SK-N-SH (cell line): ENCODE measurements around the gene PEF1. TPM values are rescaled to one million over a fixed set of nuclear protein-coding genes. Genes with fewer than 3 reads are reported as not detected.

Experiments
- CTCF ChIA-PET: fragments of 300-600, 350-600 bp; formaldehyde crosslinking; extraction: SDS; loops from one replicate; lab custom pipeline; 2021; lab: Yijun Ruan, JAX
- POLR2A ChIA-PET: fragments of 350-600 bp; sonication (Branson Sonifier 250); formaldehyde crosslinking; extraction: SDS; loops from one replicate; lab custom pipeline; 2020; ENCODE audit warnings: antibody characterized with exemption, inconsistent platforms; lab: Yijun Ruan, JAX
- DNase-seq: peaks from one replicate; pipeline ENCODE4 v3.0.0; 2012
- H2AFZ ChIP-seq: fragments of 200-600 bp; sonication (generic); 2 replicates; pipeline ENCODE4 v1.8.1; 2016; ENCODE audit warnings: antibody characterized with exemption, mild to moderate bottlenecking, low read depth
- H3F3A ChIP-seq: fragments of 200-600 bp; sonication (generic); replicated peaks from 2 replicates; pipeline ENCODE3; 2016; ENCODE audit warnings: antibody characterized with exemption, mild to moderate bottlenecking; ENCODE audit not compliant: insufficient read depth
- H3K27ac ChIP-seq, 2 experiments: fragments of 200-500 bp in 1 of 2; fragments of 200-600 bp in 1 of 2; sonication (Bioruptor generic) in 1 of 2; sonication (generic), shearing (Covaris generic) in 1 of 2; 2 replicates each; pipeline versions ENCODE4 v1.5.1 to v1.6.1; 2014 to 2016; ENCODE audit warnings: low read depth in 2 of 2, inconsistent platforms in 1 of 2, low read length in 1 of 2, mild to moderate bottlenecking in 1 of 2, mixed read lengths in 1 of 2
- H3K27me3 ChIP-seq: fragments of 200-600 bp; sonication (generic), shearing (Covaris generic); 2 replicates; pipeline ENCODE4 v1.6.1; 2016; ENCODE audit warnings: mixed run types; ENCODE audit not compliant: insufficient read depth
- H3K36me3 ChIP-seq, 2 experiments: fragments of 200-500 bp in 1 of 2; fragments of 200-600 bp in 1 of 2; sonication (Bioruptor generic) in 1 of 2; sonication (generic) in 1 of 2; replicated peaks in 1 of 2; 2 replicates each; pipeline versions ENCODE3 to v1.5.1; 2014 to 2016; ENCODE audit warnings: low read length in 1 of 2, mild to moderate bottlenecking in 1 of 2; ENCODE audit not compliant: insufficient read depth in 2 of 2, control insufficient read depth in 1 of 2
- H3K4me1 ChIP-seq, 2 experiments: fragments of 200-500 bp in 1 of 2; fragments of 200-600 bp in 1 of 2; sonication (Bioruptor generic) in 1 of 2; sonication (generic), shearing (Covaris generic) in 1 of 2; 2 replicates each; pipeline versions ENCODE4 v1.5.1 to v1.6.1; 2014 to 2016; ENCODE audit warnings: low read depth in 1 of 2, low read length in 1 of 2, mixed run types in 1 of 2; ENCODE audit not compliant: insufficient read depth in 2 of 2, control insufficient read depth in 1 of 2
- H3K4me2 ChIP-seq: fragments of 200-600 bp; sonication (generic), shearing (Covaris generic); 2 replicates; pipeline ENCODE4 v1.6.1; 2017; ENCODE audit warnings: mixed run types
- H3K4me3 ChIP-seq, 2 experiments: fragments of 200-500 bp in 1 of 2; fragments of 200-600 bp in 1 of 2; sonication (Bioruptor generic) in 1 of 2; sonication (generic), shearing (Covaris generic) in 1 of 2; 2 replicates each; pipeline versions ENCODE4 v1.5.1 to v1.8.1; 2014 to 2016; ENCODE audit warnings: low read depth in 2 of 2, inconsistent platforms in 1 of 2, low read length in 1 of 2, mild to moderate bottlenecking in 1 of 2, mixed read lengths in 1 of 2, moderate library complexity in 1 of 2
- H3K79me2 ChIP-seq: fragments of 200-600 bp; sonication (generic); 2 replicates; pipeline ENCODE4 v1.8.1; 2017; ENCODE audit warnings: mild to moderate bottlenecking; ENCODE audit not compliant: insufficient read depth
- H3K9ac ChIP-seq: fragments of 200-600 bp; sonication (generic); 2 replicates; pipeline ENCODE4 v1.6.1; 2017; ENCODE audit warnings: mixed run types
- H3K9me2 ChIP-seq: fragments of 200-600 bp; sonication (generic); 2 replicates; pipeline ENCODE4 v1.6.1; 2017; ENCODE audit warnings: mixed run types
- H3K9me3 ChIP-seq: fragments of 200-600 bp; sonication (generic); 2 replicates; pipeline ENCODE4 v1.6.1; 2017; ENCODE audit warnings: mixed run types, mild to moderate bottlenecking, moderate library complexity
- H4K20me1 ChIP-seq: fragments of 200-600 bp; sonication (generic); 2 replicates; pipeline ENCODE4 v1.6.1; 2017; ENCODE audit warnings: mild to moderate bottlenecking, mixed run types; ENCODE audit not compliant: insufficient read depth
- EP300 ChIP-seq, 2 experiments: IDR thresholded peaks; 2 replicates each; pipeline versions ENCODE4 v1.4.0 to v1.6.1; 2012; ENCODE audit warnings: borderline replicate concordance in 1 of 2, low read depth in 1 of 2, low read length in 1 of 2
- EZH2phosphoT487 ChIP-seq: fragments of 200-600 bp; sonication (generic); IDR thresholded peaks from 2 replicates; pipeline ENCODE4 v1.6.1; 2017; ENCODE audit warnings: low read depth, mixed run types, mild to moderate bottlenecking, antibody characterized with exemption, moderate library complexity, borderline replicate concordance
- FOXM1 ChIP-seq: IDR thresholded peaks from 2 replicates; pipeline ENCODE4 v1.4.0; 2012; ENCODE audit warnings: low read depth, mild to moderate bottlenecking
- GATA2 ChIP-seq: sonication (generic); formaldehyde crosslinking; IDR thresholded peaks from 2 replicates; pipeline ENCODE4 v1.5.0; 2020; ENCODE audit warnings: mild to moderate bottlenecking, missing genetic modification reagents
- NFIC ChIP-seq: IDR thresholded peaks from 2 replicates; pipeline ENCODE4 v1.4.0; 2012; ENCODE audit warnings: borderline replicate concordance
- NRF1 ChIP-seq: IDR thresholded peaks from 2 replicates; pipeline ENCODE4 v1.6.1; 2012; ENCODE audit warnings: low read depth, mild to moderate bottlenecking, low read length
- POLR2AphosphoS5 ChIP-seq: IDR thresholded peaks from 2 replicates; pipeline ENCODE4 v1.6.1; 2012; ENCODE audit warnings: low read depth, low read length
- RAD21 ChIP-seq: IDR thresholded peaks from 2 replicates; pipeline ENCODE4 v1.6.1; 2012; ENCODE audit warnings: mild to moderate bottlenecking, low read length
- RCOR1 ChIP-seq: fragments of 150-350 bp; IDR thresholded peaks from 2 replicates; pipeline ENCODE4 v1.6.1; 2017; ENCODE audit warnings: antibody characterized with exemption, low read length
- SIN3A ChIP-seq: IDR thresholded peaks from 2 replicates; pipeline ENCODE4 v1.6.1; 2012; ENCODE audit warnings: low read depth, mild to moderate bottlenecking, low read length, moderate library complexity, borderline replicate concordance
- SMC3 ChIP-seq: IDR thresholded peaks from 2 replicates; pipeline ENCODE4 v1.6.1; 2012; ENCODE audit warnings: low read depth, low read length, improper control_type of control experiment
- TCF12 ChIP-seq: IDR thresholded peaks from 2 replicates; pipeline ENCODE4 v1.4.0; 2012
- TEAD4 ChIP-seq: IDR thresholded peaks from 2 replicates; pipeline ENCODE4 v1.4.0; 2012; ENCODE audit warnings: mild to moderate bottlenecking, borderline replicate concordance; ENCODE audit not compliant: insufficient read depth
- WGBS: methylation state at CpG from one replicate; pipeline ENCODE4 v1.1.6; 2017; ENCODE audit warnings: low lambda C conversion rate; 5-methylcytosine and 5-hydroxymethylcytosine counted together
- polyA plus RNA-seq, 3 experiments: library from polyadenylated mRNA; depleted of rRNA; stranded (reverse); fragments of >200 nt; gene quantifications; 2 replicates each; pipeline ENCODE4 v1.2.3, GENCODE V29; 2012
- TF ChIP-seq, protein P1 (sequence below): IDR thresholded peaks from 2 replicates; pipeline ENCODE4 v1.4.0; 2012; ENCODE audit warnings: low read depth, borderline replicate concordance
- TF ChIP-seq, protein P2 (sequence below): IDR thresholded peaks from 2 replicates; pipeline ENCODE4 v1.4.0; 2012; ENCODE audit warnings: low read depth, borderline replicate concordance
- TF ChIP-seq, protein P3 (sequence below): IDR thresholded peaks from 2 replicates; pipeline ENCODE4 v1.4.0; 2012; ENCODE audit warnings: low read depth

PEF1 gene
- polyA plus RNA-seq, 1 of the 3 experiments (the other 2 are of a cell fraction), result 51.9 TPM

DNA sequence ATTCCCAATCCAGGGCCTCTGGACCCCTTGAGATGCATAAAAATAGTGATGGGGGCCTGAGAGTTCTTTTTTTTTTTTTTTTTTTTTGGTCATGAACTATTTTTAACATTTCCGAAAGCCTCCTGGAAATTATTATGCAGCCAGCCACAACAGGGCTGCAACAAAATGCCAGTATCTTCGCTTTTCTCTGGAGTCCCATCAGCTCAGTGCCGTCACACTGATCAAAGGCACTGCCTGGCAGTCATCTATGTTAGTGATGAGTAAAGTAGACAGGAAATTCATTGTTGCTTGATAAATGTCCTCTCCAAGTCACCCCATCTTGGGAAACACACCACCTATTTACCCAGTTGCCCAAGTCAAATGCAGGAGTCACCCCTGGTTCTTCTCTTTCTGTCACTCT lies 15.2 kb upstream of the PEF1 start (continued):
- TF ChIP-seq TCF12 (no peak), EZH2phosphoT487 (no peak), RAD21 (no peak), GATA2 (no peak), POLR2AphosphoS5 (no peak), EP300 (IDR thresholded peaks at IDR 0.05; ENCODE audit: borderline replicate concordance in 1 of 2, low read depth in 1 of 2, low read length in 1 of 2) (no peak), NFIC (no peak), FOXM1 (no peak), RCOR1 (no peak), NRF1 (no peak)
- TF ChIP-seq, protein P1, sequence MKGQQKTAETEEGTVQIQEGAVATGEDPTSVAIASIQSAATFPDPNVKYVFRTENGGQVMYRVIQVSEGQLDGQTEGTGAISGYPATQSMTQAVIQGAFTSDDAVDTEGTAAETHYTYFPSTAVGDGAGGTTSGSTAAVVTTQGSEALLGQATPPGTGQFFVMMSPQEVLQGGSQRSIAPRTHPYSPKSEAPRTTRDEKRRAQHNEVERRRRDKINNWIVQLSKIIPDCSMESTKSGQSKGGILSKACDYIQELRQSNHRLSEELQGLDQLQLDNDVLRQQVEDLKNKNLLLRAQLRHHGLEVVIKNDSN, result no peak
- TF ChIP-seq, protein P2, sequence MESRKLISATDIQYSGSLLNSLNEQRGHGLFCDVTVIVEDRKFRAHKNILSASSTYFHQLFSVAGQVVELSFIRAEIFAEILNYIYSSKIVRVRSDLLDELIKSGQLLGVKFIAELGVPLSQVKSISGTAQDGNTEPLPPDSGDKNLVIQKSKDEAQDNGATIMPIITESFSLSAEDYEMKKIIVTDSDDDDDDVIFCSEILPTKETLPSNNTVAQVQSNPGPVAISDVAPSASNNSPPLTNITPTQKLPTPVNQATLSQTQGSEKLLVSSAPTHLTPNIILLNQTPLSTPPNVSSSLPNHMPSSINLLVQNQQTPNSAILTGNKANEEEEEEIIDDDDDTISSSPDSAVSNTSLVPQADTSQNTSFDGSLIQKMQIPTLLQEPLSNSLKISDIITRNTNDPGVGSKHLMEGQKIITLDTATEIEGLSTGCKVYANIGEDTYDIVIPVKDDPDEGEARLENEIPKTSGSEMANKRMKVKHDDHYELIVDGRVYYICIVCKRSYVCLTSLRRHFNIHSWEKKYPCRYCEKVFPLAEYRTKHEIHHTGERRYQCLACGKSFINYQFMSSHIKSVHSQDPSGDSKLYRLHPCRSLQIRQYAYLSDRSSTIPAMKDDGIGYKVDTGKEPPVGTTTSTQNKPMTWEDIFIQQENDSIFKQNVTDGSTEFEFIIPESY, result no peak

DNA sequence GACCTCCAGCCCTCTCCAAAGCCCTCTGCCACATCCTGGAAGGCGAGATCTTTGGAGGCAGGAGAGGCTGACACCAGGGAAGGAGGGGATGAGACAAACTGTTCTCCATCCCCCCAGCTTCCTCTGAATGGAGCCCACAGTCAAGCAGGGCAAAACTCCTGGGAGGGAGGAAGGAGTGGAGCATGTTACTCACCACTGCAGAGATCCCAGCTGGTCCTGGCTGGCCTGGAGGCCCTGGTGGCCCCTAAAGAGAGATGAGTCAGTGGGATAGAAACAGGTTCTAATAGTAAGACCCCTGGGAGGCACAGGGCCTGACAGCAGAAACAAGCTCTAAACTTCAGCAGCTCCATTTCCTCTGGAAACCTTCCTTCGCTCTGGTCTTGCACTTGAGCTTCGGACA lies 14.0 kb upstream of the PEF1 start:
- Histone ChIP-seq H3K27me3 (no peaks in the 10 kb centered on the region), H3K79me2 (no peaks in the 10 kb centered on the region), H3K9me3 (no peaks in the 10 kb centered on the region), H3K4me3 (no peak overlapping the region), H3F3A (no peaks in the 10 kb centered on the region), H3K9me2 (no peaks in the 10 kb centered on the region), H3K4me1 (peaks cover 0 to 4% of the 10 kb centered on the region in 2 experiments; a peak in 1 of 4 replicates), H3K36me3 (peaks cover 0 to 3% of the 10 kb centered on the region in 2 experiments), H2AFZ (no peak overlapping the region), H3K27ac (no peak overlapping the region), H4K20me1 (no peaks in the 10 kb centered on the region), H3K4me2 (peak overlapping the region; percentile 24; the same call in 1 of the 2 replicates)
- CTCF ChIA-PET, result interaction anchor here (1.1 to 8.1 kb wide), 5 partner anchors 45 to 130 kb away, joined by 3 to 134 read pairs (median 7); partner anchors contain the start of gene COL16A1
- DNase-seq, result peak; percentile 15
- POLR2A ChIA-PET, result no interaction called here
- WGBS, result 80% methylated on average over 3 of the region's 3 CpGs
- TF ChIP-seq SMC3, result no peak
- TF ChIP-seq RAD21, result no peak
- no peak for TF ChIP-seq FOXM1
- TF ChIP-seq, protein P2, result no peak
- no peak for TF ChIP-seq TEAD4
- TF ChIP-seq SIN3A, result no peak
- TF ChIP-seq, protein P3, sequence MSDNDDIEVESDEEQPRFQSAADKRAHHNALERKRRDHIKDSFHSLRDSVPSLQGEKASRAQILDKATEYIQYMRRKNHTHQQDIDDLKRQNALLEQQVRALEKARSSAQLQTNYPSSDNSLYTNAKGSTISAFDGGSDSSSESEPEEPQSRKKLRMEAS, result no peak
- TF ChIP-seq NFIC, result no peak
- TF ChIP-seq, all 33 proteins: peak for 0
- H3K9ac ChIP-seq, result no peak overlapping the region
